ENCODE results near the gene ABI3BP. TPM values are rescaled to one million over a fixed set of nuclear protein-coding genes. Genes with fewer than 3 reads are reported as not detected.

The ABI3BP gene
- total RNA-seq, 1 experiment from 2014 or later: 5.2 TPM

- no peak for TF ChIP-seq CTCF (IDR thresholded peaks at IDR 0.05; ENCODE audit: unreplicated experiment)
Observed at GRCh38 chr3:100888881-100889280, 104.3 kb downstream of the ABI3BP start.

GRCh38 chr3:100882571-100882984 is 110.6 kb downstream of the ABI3BP start:
- Mint-ChIP-seq H3K36me3 (ENCODE audit: insufficient read depth, unreplicated experiment) (no peaks in the 10 kb centered on the region), H3K9me3 (ENCODE audit: low read depth, unreplicated experiment) (no peaks in the 10 kb centered on the region), H3K4me1 (ENCODE audit: low read depth, unreplicated experiment) (no peaks in the 10 kb centered on the region), H3K27me3 (ENCODE audit: unreplicated experiment) (no peaks in the 10 kb centered on the region), H3K4me3 (ENCODE audit: low read depth, unreplicated experiment) (no peak overlapping the region), H3K27ac (ENCODE audit: unreplicated experiment) (no peak overlapping the region)
- intact Hi-C loops (cut with micrococcal nuclease; ENCODE audit: unreplicated experiment): no loop called here
- no peak for TF ChIP-seq CTCF (IDR thresholded peaks at IDR 0.05; ENCODE audit: unreplicated experiment)
- DNase-seq: no peak
- CTCF ChIA-PET: no interaction called here
- BruUV-seq (replicated peaks): no TSS peak

More at GRCh38 chr3:100888881-100889280, 104.3 kb downstream of the ABI3BP start:
- H3K4me3 Mint-ChIP-seq (ENCODE audit: low read depth, unreplicated experiment): no peak overlapping the region
- H3K36me3 Mint-ChIP-seq (ENCODE audit: insufficient read depth, unreplicated experiment): no peaks in the 10 kb centered on the region
- H3K9me3 Mint-ChIP-seq (ENCODE audit: low read depth, unreplicated experiment): no peaks in the 10 kb centered on the region
- no peaks in the 10 kb centered on the region for H3K27me3 Mint-ChIP-seq (ENCODE audit: unreplicated experiment)
- no TSS peak for BruUV-seq (replicated peaks)
- DNase-seq: no peak
- H3K27ac Mint-ChIP-seq (ENCODE audit: unreplicated experiment): no peak overlapping the region
- H3K4me1 Mint-ChIP-seq (ENCODE audit: low read depth, unreplicated experiment): peaks cover 6% of the 10 kb centered on the region
- intact Hi-C loops (cut with micrococcal nuclease; ENCODE audit: unreplicated experiment): no loop called here
- CTCF ChIA-PET: no interaction called here

DNA sequence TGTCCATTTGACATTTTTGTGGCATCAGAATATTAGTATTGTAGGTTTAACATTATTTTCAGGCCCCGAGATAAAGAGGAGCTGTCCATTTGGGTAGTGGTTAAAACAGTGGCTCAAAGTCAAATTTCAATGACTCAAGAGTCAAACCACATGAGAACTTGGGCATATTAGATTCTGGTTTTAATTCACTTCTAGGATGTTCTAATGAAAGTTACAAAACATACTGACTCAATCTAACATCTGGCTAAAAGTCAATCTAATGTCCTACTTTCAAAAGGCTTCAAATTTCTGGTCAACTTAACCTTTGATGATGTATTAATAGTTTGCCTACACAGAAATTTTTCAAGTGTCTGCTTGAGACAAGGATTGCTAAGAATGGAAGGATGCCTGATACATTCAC is 112.4 kb downstream of the ABI3BP start:
- Mint-ChIP-seq H3K27me3 (ENCODE audit: unreplicated experiment) (no peaks in the 10 kb centered on the region), H3K4me3 (ENCODE audit: low read depth, unreplicated experiment) (no peak overlapping the region), H3K4me1 (ENCODE audit: low read depth, unreplicated experiment) (no peaks in the 10 kb centered on the region), H3K36me3 (ENCODE audit: insufficient read depth, unreplicated experiment) (no peaks in the 10 kb centered on the region), H3K27ac (ENCODE audit: unreplicated experiment) (no peak overlapping the region), H3K9me3 (ENCODE audit: low read depth, unreplicated experiment) (no peaks in the 10 kb centered on the region)
- BruUV-seq (replicated peaks): no TSS peak
- intact Hi-C loops (cut with micrococcal nuclease; ENCODE audit: unreplicated experiment): no loop called here
- DNase-seq: no peak
- CTCF ChIA-PET: no interaction called here
- TF ChIP-seq CTCF (IDR thresholded peaks at IDR 0.05; ENCODE audit: unreplicated experiment): no peak

DNA sequence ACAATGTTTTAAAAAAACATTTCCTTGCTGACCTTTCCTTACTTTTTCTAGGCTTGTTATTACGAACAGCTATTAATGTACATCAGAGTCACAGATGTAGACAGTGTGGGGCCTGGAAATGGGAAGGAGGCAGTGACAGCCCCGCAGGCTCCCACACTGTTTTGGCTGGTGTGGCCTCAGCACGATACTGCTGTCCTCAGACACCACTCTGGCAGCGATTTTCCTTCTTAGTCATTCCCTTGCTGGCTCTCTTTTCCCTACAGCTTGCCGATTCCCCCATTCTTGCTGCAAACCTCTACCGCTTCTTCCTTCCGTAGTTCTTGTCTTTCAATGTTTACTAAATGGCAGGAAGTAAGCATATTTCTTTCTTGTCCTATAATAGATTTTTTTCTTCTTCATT is 113.1 kb downstream of the ABI3BP start:
- Mint-ChIP-seq H3K27ac (ENCODE audit: unreplicated experiment) (no peak overlapping the region), H3K4me3 (ENCODE audit: low read depth, unreplicated experiment) (no peak overlapping the region), H3K36me3 (ENCODE audit: insufficient read depth, unreplicated experiment) (no peaks in the 10 kb centered on the region), H3K4me1 (ENCODE audit: low read depth, unreplicated experiment) (peaks cover 6% of the 10 kb centered on the region), H3K27me3 (ENCODE audit: unreplicated experiment) (no peaks in the 10 kb centered on the region), H3K9me3 (ENCODE audit: low read depth, unreplicated experiment) (no peaks in the 10 kb centered on the region)
- CTCF ChIA-PET: no interaction called here
- intact Hi-C loops (cut with micrococcal nuclease; ENCODE audit: unreplicated experiment): no loop called here
- DNase-seq: no peak
- BruUV-seq (replicated peaks): no TSS peak
- TF ChIP-seq CTCF (IDR thresholded peaks at IDR 0.05; ENCODE audit: unreplicated experiment): no peak

Measured in Calu3 (cell line).